HepG2 (cell line): ENCODE measurements around the gene CSH1.

ENCODE experiments used
- BRCA1 ChIP-seq: sonication (generic); formaldehyde crosslinking; IDR thresholded peaks from 2 replicates; pipeline ENCODE4 v1.4.0; 2020; ENCODE audit warnings: missing genetic modification reagents
- KAT8 ChIP-seq: IDR thresholded peaks from 2 replicates; pipeline ENCODE4 v1.6.1; 2016; ENCODE audit warnings: missing genetic modification reagents, missing compliant biosample characterization
- KDM1A ChIP-seq: IDR thresholded peaks from 2 replicates; pipeline ENCODE4 v1.6.1; 2016; ENCODE audit warnings: missing compliant biosample characterization
- MED1 ChIP-seq: sonication (generic); formaldehyde crosslinking; IDR thresholded peaks from 2 replicates; pipeline ENCODE4 v1.4.0; 2020; ENCODE audit warnings: missing genetic modification reagents
- MEF2D ChIP-seq: sonication (generic); formaldehyde crosslinking; IDR thresholded peaks from 2 replicates; pipeline ENCODE4 v1.5.1; 2020; ENCODE audit warnings: mild to moderate bottlenecking, missing genetic modification reagents
- PHF21A ChIP-seq: sonication (generic); formaldehyde crosslinking; IDR thresholded peaks from 2 replicates; pipeline ENCODE4 v1.5.0; 2020; ENCODE audit warnings: mild to moderate bottlenecking, missing genetic modification reagents
- RFXANK ChIP-seq: IDR thresholded peaks from 2 replicates; pipeline ENCODE4 v1.6.1; 2016
- SMAD9 ChIP-seq: sonication (generic); formaldehyde crosslinking; IDR thresholded peaks from 2 replicates; pipeline ENCODE4 v1.5.1; 2020; ENCODE audit warnings: mild to moderate bottlenecking, missing genetic modification reagents
- SP1 ChIP-seq, 2 experiments: fragments of 450-650 bp in 1 of 2; sonication (generic) in 1 of 2; formaldehyde crosslinking in 1 of 2; IDR thresholded peaks; 2 replicates each; pipeline versions ENCODE4 v1.4.0 to v1.6.1; 2016 to 2020; ENCODE audit warnings: missing genetic modification reagents in 1 of 2
- TCF12 ChIP-seq, 2 experiments: fragments of 450-650 bp in 1 of 2; sonication (generic) in 1 of 2; formaldehyde crosslinking in 1 of 2; IDR thresholded peaks; 2 replicates each; pipeline versions ENCODE4 v1.6.1 to v1.8.0; 2017 to 2022; ENCODE audit warnings: antibody characterized with exemption in 1 of 2, mild to moderate bottlenecking in 1 of 2, missing genetic modification reagents in 1 of 2, moderate library complexity in 1 of 2
- YEATS2 ChIP-seq: sonication (generic); formaldehyde crosslinking; IDR thresholded peaks from 2 replicates; pipeline ENCODE4 v1.4.0; 2020; ENCODE audit warnings: missing genetic modification reagents, borderline replicate concordance
- TF ChIP-seq, protein P1 (sequence below), 2 experiments: IDR thresholded peaks; 2 replicates each; pipeline ENCODE4 v1.6.1; 2011 to 2012; ENCODE audit warnings: low read length in 2 of 2, borderline replicate concordance in 1 of 2, low read depth in 1 of 2, mild to moderate bottlenecking in 1 of 2, moderate library complexity in 1 of 2

DNA sequence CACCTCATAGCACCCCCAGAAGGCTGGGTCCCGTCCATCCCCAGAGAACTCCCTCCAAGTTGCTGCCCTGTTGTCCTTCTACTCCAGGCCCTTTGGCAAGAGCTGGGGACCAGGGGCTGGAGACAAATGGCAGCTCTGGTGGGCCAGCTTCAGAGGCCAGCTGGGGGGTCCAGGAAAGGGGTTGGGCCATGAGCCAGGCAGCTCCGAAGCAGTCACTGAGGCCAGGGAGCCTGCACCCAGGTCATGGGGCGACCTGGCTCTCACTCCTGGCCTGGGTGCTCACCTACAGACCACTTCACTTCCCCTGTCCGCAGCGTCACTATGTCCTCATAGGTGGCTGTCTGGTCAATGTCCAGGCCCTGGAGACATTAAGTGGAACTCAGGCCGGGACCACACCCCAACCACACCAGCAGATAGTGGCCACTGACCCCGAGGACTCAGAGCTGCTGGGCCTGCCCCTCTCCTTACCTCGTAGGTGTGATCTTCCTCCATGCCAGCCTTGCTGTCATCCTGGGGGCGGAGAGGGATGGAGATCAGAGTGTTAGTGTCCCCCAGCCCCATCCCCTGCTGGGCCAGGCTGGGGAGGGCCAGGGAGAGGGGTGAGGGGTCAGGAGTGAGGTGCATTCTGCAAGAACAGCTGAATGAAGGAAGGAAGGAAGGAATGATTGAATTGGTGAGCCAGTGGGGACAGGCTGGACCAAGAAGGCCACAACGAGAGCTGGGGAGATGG is 32.8 kb upstream of the CSH1 start:
- TF ChIP-seq SMAD9 (CRISPR knock-in tag): no peak
- no peak for TF ChIP-seq MED1
- TF ChIP-seq TCF12 (IDR thresholded peaks at IDR 0.05): no peak
- TF ChIP-seq TCF12 (CRISPR knock-in tag; IDR thresholded peaks at IDR 0.05): no peak
- no peak for TF ChIP-seq YEATS2 (CRISPR knock-in tag)
- no peak for TF ChIP-seq RFXANK (CRISPR knock-in tag)
- TF ChIP-seq BRCA1: no peak
- TF ChIP-seq PHF21A (CRISPR knock-in tag): no peak
- TF ChIP-seq MEF2D (CRISPR knock-in tag): no peak
- no peak for TF ChIP-seq KAT8 (CRISPR knock-in tag)
- TF ChIP-seq SP1 (IDR thresholded peaks at IDR 0.05): no peak
- TF ChIP-seq SP1 (CRISPR knock-in tag; IDR thresholded peaks at IDR 0.05): no peak
- TF ChIP-seq KDM1A (CRISPR knock-in tag): no peak
- TF ChIP-seq, protein P1, sequence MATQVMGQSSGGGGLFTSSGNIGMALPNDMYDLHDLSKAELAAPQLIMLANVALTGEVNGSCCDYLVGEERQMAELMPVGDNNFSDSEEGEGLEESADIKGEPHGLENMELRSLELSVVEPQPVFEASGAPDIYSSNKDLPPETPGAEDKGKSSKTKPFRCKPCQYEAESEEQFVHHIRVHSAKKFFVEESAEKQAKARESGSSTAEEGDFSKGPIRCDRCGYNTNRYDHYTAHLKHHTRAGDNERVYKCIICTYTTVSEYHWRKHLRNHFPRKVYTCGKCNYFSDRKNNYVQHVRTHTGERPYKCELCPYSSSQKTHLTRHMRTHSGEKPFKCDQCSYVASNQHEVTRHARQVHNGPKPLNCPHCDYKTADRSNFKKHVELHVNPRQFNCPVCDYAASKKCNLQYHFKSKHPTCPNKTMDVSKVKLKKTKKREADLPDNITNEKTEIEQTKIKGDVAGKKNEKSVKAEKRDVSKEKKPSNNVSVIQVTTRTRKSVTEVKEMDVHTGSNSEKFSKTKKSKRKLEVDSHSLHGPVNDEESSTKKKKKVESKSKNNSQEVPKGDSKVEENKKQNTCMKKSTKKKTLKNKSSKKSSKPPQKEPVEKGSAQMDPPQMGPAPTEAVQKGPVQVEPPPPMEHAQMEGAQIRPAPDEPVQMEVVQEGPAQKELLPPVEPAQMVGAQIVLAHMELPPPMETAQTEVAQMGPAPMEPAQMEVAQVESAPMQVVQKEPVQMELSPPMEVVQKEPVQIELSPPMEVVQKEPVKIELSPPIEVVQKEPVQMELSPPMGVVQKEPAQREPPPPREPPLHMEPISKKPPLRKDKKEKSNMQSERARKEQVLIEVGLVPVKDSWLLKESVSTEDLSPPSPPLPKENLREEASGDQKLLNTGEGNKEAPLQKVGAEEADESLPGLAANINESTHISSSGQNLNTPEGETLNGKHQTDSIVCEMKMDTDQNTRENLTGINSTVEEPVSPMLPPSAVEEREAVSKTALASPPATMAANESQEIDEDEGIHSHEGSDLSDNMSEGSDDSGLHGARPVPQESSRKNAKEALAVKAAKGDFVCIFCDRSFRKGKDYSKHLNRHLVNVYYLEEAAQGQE (IDR thresholded peaks at IDR 0.05; ENCODE audit: borderline replicate concordance in 1 of 2, low read depth in 1 of 2, low read length in 2 of 2): no peak
